ENCODE measurements around the gene HDGFL1. TPM values are rescaled to one million over a fixed set of nuclear protein-coding genes. Genes with fewer than 3 reads are reported as not detected.

HDGFL1 gene
- total RNA-seq, 1 donor from 2014 or later: not detected

GRCh38 chr6:22621028-22621427, 51.7 kb downstream of the HDGFL1 start:
- Histone ChIP-seq H4K20me1 (ENCODE audit: insufficient read depth, low read length) (no peaks in the 10 kb centered on the region), H3K27me3 (ENCODE audit: insufficient read depth, low read length) (no peaks in the 10 kb centered on the region), H3K27ac (ENCODE audit: low read depth, low read length) (no peak overlapping the region), H3K79me2 (ENCODE audit: insufficient read depth, low read length) (no peaks in the 10 kb centered on the region), H3K4me1 (ENCODE audit: insufficient read depth, low read length) (no peaks in the 10 kb centered on the region), H3K36me3 (ENCODE audit: insufficient read depth, low read length) (no peaks in the 10 kb centered on the region), H3K9ac (ENCODE audit: low read length) (no peak overlapping the region), H3K4me3 (ENCODE audit: insufficient read depth, low read depth, low read length) (no peak overlapping the region), H3K4me2 (ENCODE audit: low read length) (no peak overlapping the region), H2AFZ (ENCODE audit: low read depth, low read length) (no peak overlapping the region), H3K9me3 (ENCODE audit: insufficient read depth, low read depth, low read length) (no peaks in the 10 kb centered on the region)
- no peak overlapping the region for H3K4me3 Mint-ChIP-seq (ENCODE audit: unreplicated experiment)
- no peaks in the 10 kb centered on the region for H3K9me3 Mint-ChIP-seq (ENCODE audit: unreplicated experiment)
- no peak for FAIRE-seq
- TF ChIP-seq EZH2 (IDR thresholded peaks at IDR 0.05; ENCODE audit: insufficient read depth, low read length) (no peak), CTCF (IDR thresholded peaks at IDR 0.05; ENCODE audit: insufficient read depth, low read depth, low read length) (no peak)
- no peaks in the 10 kb centered on the region for H3K27me3 Mint-ChIP-seq (ENCODE audit: low read depth, unreplicated experiment)
- no peak for DNase-seq (ENCODE audit: low read depth)
- no peaks in the 10 kb centered on the region for H3K36me3 Mint-ChIP-seq (ENCODE audit: low read depth, unreplicated experiment)
- peaks cover 7% of the 10 kb centered on the region for H3K4me1 Mint-ChIP-seq (ENCODE audit: low read depth, unreplicated experiment)
- H3K27ac Mint-ChIP-seq (ENCODE audit: unreplicated experiment): no peak overlapping the region

All from astrocyte (in vitro differentiated cells and primary cell).